H1 (cell line): ENCODE measurements around the gene SSBP3. TPM values are rescaled to one million over a fixed set of nuclear protein-coding genes. Genes with fewer than 3 reads are reported as not detected.

Experiments used
- CTCF ChIA-PET: fragments of 300-600 bp; sonication (Branson Sonifier 250); formaldehyde crosslinking; loops from one replicate; lab custom pipeline; 2021; ENCODE audit not compliant: partially characterized antibody; lab: Charles Lee
- POLR2A ChIA-PET: fragments of 300-600 bp; sonication (Branson Sonifier 250); formaldehyde crosslinking; loops from one replicate; lab custom pipeline; 2021; ENCODE audit warnings: inconsistent platforms; ENCODE audit not compliant: partially characterized antibody; lab: Charles Lee
- DNase-seq, 2 experiments: peaks; one replicate each; pipeline versions ENCODE4 v3.0.0 to v3.0.0-alpha.2; 2010 to 2022; ENCODE audit warnings: low spot score in 2 of 2, low read depth in 1 of 2, mixed read lengths in 1 of 2
- FAIRE-seq: peaks from 2 replicates; lab custom pipeline; 2011; peaks lifted over from hg19 to GRCh38; lab: Jason Lieb, UNC
- H2AFZ ChIP-seq: 2 replicates; pipeline ENCODE4 v1.8.1; 2012; ENCODE audit warnings: low read length, inconsistent platforms
- H2AK5ac ChIP-seq: 2 replicates; pipeline ENCODE4 v1.6.1; 2013; ENCODE audit warnings: low read depth, low read length
- H2BK120ac ChIP-seq: replicated peaks from 2 replicates; pipeline ENCODE3; 2013; ENCODE audit warnings: low read depth, low read length, inconsistent platforms
- H2BK12ac ChIP-seq: 2 replicates; pipeline ENCODE4 v1.6.1; 2013; ENCODE audit warnings: low read depth, low read length
- H2BK15ac ChIP-seq: 2 replicates; pipeline ENCODE4 v1.6.1; 2013; ENCODE audit warnings: low read length
- H2BK20ac ChIP-seq: 2 replicates; pipeline ENCODE4 v1.6.1; 2013; ENCODE audit warnings: low read length
- H2BK5ac ChIP-seq: 2 replicates; pipeline ENCODE4 v1.6.1; 2013; ENCODE audit warnings: low read depth, low read length
- H3K14ac ChIP-seq: 2 replicates; pipeline ENCODE4 v1.6.1; 2013; ENCODE audit warnings: inconsistent platforms; ENCODE audit not compliant: insufficient read length
- H3K18ac ChIP-seq: 2 replicates; pipeline ENCODE4 v1.6.1; 2013; ENCODE audit warnings: low read length; ENCODE audit errors: extremely low read depth
- H3K23ac ChIP-seq: 2 replicates; pipeline ENCODE4 v1.6.1; 2013; ENCODE audit warnings: inconsistent platforms; ENCODE audit not compliant: insufficient read length
- H3K23me2 ChIP-seq: 2 replicates; pipeline ENCODE4 v1.6.1; 2013; ENCODE audit warnings: low read depth, low read length
- H3K27ac ChIP-seq: 2 replicates; pipeline ENCODE4 v1.6.1; 2011; ENCODE audit warnings: low read depth, low read length, inconsistent platforms
- H3K27me3 ChIP-seq, 4 experiments: replicated peaks in 1 of 4; 1 replicate in 1 of 4; 2 replicates in 3 of 4; pipeline versions ENCODE4 v1.6.1 to v1.8.1; 2011 to 2013; ENCODE audit warnings: low read length in 3 of 4, mild to moderate bottlenecking in 3 of 4, inconsistent platforms in 2 of 4, mixed read lengths in 2 of 4, moderate library complexity in 1 of 4; ENCODE audit not compliant: control insufficient read depth in 3 of 4, insufficient read depth in 3 of 4; ENCODE audit errors: extremely low read depth in 1 of 4
- H3K36me3 ChIP-seq, 4 experiments: 2 replicates each; pipeline versions ENCODE4 v1.6.1 to v1.8.1; 2011 to 2013; ENCODE audit warnings: mild to moderate bottlenecking in 4 of 4, low read length in 3 of 4, moderate library complexity in 2 of 4, control low read depth in 1 of 4, inconsistent platforms in 1 of 4; ENCODE audit not compliant: insufficient read depth in 4 of 4, control insufficient read depth in 2 of 4
- H3K4ac ChIP-seq: replicated peaks from 2 replicates; pipeline ENCODE3; 2013; ENCODE audit warnings: low read length, low read depth, mixed read lengths, inconsistent platforms; ENCODE audit not compliant: insufficient read length
- H3K4me1 ChIP-seq, 4 experiments: replicated peaks in 1 of 4; 1 replicate in 1 of 4; 2 replicates in 3 of 4; pipeline versions ENCODE4 v1.6.1 to v1.8.1; 2011 to 2013; ENCODE audit warnings: low read length in 3 of 4, inconsistent platforms in 2 of 4, mixed read lengths in 1 of 4; ENCODE audit not compliant: insufficient read depth in 4 of 4, control insufficient read depth in 3 of 4
- H3K4me2 ChIP-seq, 2 experiments: 2 replicates each; pipeline versions ENCODE4 v1.6.1 to v1.8.1; 2011 to 2013; ENCODE audit warnings: low read depth in 2 of 2, low read length in 2 of 2, control low read depth in 1 of 2, inconsistent platforms in 1 of 2, mild to moderate bottlenecking in 1 of 2; ENCODE audit not compliant: insufficient read depth in 1 of 2
- H3K4me3 ChIP-seq, 4 experiments: fragments of 200-600, 300-600 bp in 1 of 4; sonication (generic), shearing (Covaris generic), sonication (Bioruptor Twin) in 1 of 4; 2 replicates each; pipeline versions ENCODE4 v1.5.1 to v1.8.1; 2011 to 2016; ENCODE audit warnings: low read length in 4 of 4, low read depth in 3 of 4, control low read depth in 2 of 4, inconsistent platforms in 2 of 4, mild to moderate bottlenecking in 2 of 4, mixed read lengths in 1 of 4, moderate library complexity in 1 of 4; ENCODE audit not compliant: insufficient read depth in 2 of 4; ENCODE audit errors: extremely low read depth in 1 of 4
- H3K56ac ChIP-seq: replicated peaks from 2 replicates; pipeline ENCODE3; 2013; ENCODE audit warnings: low read depth, mild to moderate bottlenecking, mixed read lengths, low read length, inconsistent platforms; ENCODE audit not compliant: insufficient read length
- H3K79me1 ChIP-seq: 2 replicates; pipeline ENCODE4 v1.6.1; 2013; ENCODE audit warnings: low read depth, low read length, control low read depth
- H3K79me2 ChIP-seq, 2 experiments: 2 replicates each; pipeline versions ENCODE4 v1.6.1 to v1.8.1; 2012 to 2013; ENCODE audit warnings: low read length in 2 of 2, mild to moderate bottlenecking in 2 of 2, inconsistent platforms in 1 of 2; ENCODE audit not compliant: insufficient read depth in 2 of 2, control insufficient read depth in 1 of 2
- H3K9ac ChIP-seq, 4 experiments: replicated peaks in 1 of 4; 1 replicate in 1 of 4; 2 replicates in 3 of 4; pipeline versions ENCODE4 v1.6.1 to v1.8.1; 2011 to 2013; ENCODE audit warnings: low read depth in 3 of 4, low read length in 3 of 4, control low read depth in 2 of 4, mild to moderate bottlenecking in 2 of 4, moderate library complexity in 2 of 4, inconsistent platforms in 1 of 4; ENCODE audit errors: extremely low read depth in 1 of 4
- H3K9me3 ChIP-seq, 2 experiments: 2 replicates each; pipeline versions ENCODE4 v1.6.1 to v1.8.1; 2012 to 2013; ENCODE audit warnings: mild to moderate bottlenecking in 2 of 2, moderate library complexity in 2 of 2, control low read depth in 1 of 2, inconsistent platforms in 1 of 2, low read depth in 1 of 2, low read length in 1 of 2, mixed read lengths in 1 of 2; ENCODE audit not compliant: insufficient read depth in 2 of 2
- H4K20me1 ChIP-seq, 2 experiments: replicated peaks in 1 of 2; 2 replicates each; pipeline versions ENCODE3 to v1.8.1; 2011 to 2013; ENCODE audit warnings: inconsistent platforms in 2 of 2, low read length in 2 of 2, mild to moderate bottlenecking in 1 of 2; ENCODE audit not compliant: insufficient read depth in 2 of 2, control insufficient read depth in 1 of 2
- H4K5ac ChIP-seq: 2 replicates; pipeline ENCODE4 v1.6.1; 2013; ENCODE audit warnings: low read length, low read depth, mixed read lengths, inconsistent platforms; ENCODE audit not compliant: insufficient read length
- H4K8ac ChIP-seq: 2 replicates; pipeline ENCODE4 v1.8.0; 2013; ENCODE audit warnings: mild to moderate bottlenecking, moderate library complexity, low read length, inconsistent platforms; ENCODE audit not compliant: insufficient read depth; ENCODE audit errors: extremely low read depth
- H4K91ac ChIP-seq: replicated peaks from 2 replicates; pipeline ENCODE3; 2013; ENCODE audit warnings: low read length, mixed read lengths, inconsistent platforms; ENCODE audit not compliant: insufficient read length
- ASH2L ChIP-seq: fragments of 200-600, 300-600 bp; sonication (generic); IDR thresholded peaks from one replicate; pipeline ENCODE4 v1.7.1; 2017; ENCODE audit warnings: low read length
- BACH1 ChIP-seq: IDR thresholded peaks from 2 replicates; pipeline ENCODE4 v1.6.1; 2012; ENCODE audit warnings: low read length, improper control_type of control experiment
- BRCA1 ChIP-seq: IDR thresholded peaks from 2 replicates; pipeline ENCODE4 v1.6.1; 2012; ENCODE audit warnings: low read depth, low read length, improper control_type of control experiment
- CTCF ChIP-seq, 3 experiments: IDR thresholded peaks; 1 replicate in 2 of 3; 2 replicates in 1 of 3; pipeline versions ENCODE4 v1.5.1 to v1.6.1; 2011; ENCODE audit warnings: low read length in 3 of 3, mild to moderate bottlenecking in 3 of 3, inconsistent platforms in 2 of 3, low read depth in 1 of 3, moderate library complexity in 1 of 3; ENCODE audit not compliant: insufficient read depth in 1 of 3; ENCODE audit errors: control extremely low read depth in 1 of 3
- EGR1 ChIP-seq: IDR thresholded peaks from 2 replicates; pipeline ENCODE4 v1.6.1; 2011; ENCODE audit warnings: low read depth, low read length, borderline replicate concordance
- NRF1 ChIP-seq: IDR thresholded peaks from 2 replicates; pipeline ENCODE4 v1.6.1; 2011; ENCODE audit warnings: mild to moderate bottlenecking, low read depth, low read length, improper control_type of control experiment
- POLR2A ChIP-seq, 2 experiments: IDR thresholded peaks; 1 replicate in 1 of 2; 2 replicates in 1 of 2; pipeline ENCODE4 v1.6.1; 2011; ENCODE audit warnings: low read depth in 2 of 2, low read length in 2 of 2, mild to moderate bottlenecking in 2 of 2; ENCODE audit errors: control extremely low read depth in 1 of 2
- RFX5 ChIP-seq: IDR thresholded peaks from 2 replicates; pipeline ENCODE4 v1.6.1; 2011; ENCODE audit warnings: low read depth, low read length, improper control_type of control experiment, borderline replicate concordance
- TAF7 ChIP-seq: optimal IDR thresholded peaks from 2 replicates; pipeline ENCODE3; 2011; ENCODE audit warnings: low read depth, mild to moderate bottlenecking, inconsistent platforms, low read length, moderate library complexity, borderline replicate concordance
- WGBS, 2 experiments: shearing (Covaris generic) in 1 of 2; methylation state at CpG; one replicate each; pipeline versions ENCODE4 v1.1.6 to v1.1.7; 2013 to 2015; ENCODE audit warnings: low lambda C conversion rate in 2 of 2, mixed read lengths in 2 of 2, inconsistent platforms in 1 of 2, low coverage in 1 of 2, missing lambda C conversion rate in 1 of 2; ENCODE audit not compliant: insufficient replicate concordance in 2 of 2, insufficient coverage in 1 of 2, insufficient read length in 1 of 2; ENCODE audit errors: extremely low coverage in 1 of 2, missing lambda C conversion rate in 1 of 2; 5-methylcytosine and 5-hydroxymethylcytosine counted together
- polyA plus RNA-seq, 7 experiments: library from polyadenylated mRNA; depleted of rRNA in 3 of 7; stranded (reverse) in 5 of 7; unstranded in 2 of 7; fragments of >200 nt in 5 of 7; fragments of 200-250 nt in 2 of 7; gene quantifications; 1 replicate in 5 of 7; 2 replicates in 1 of 7; 4 replicates in 1 of 7; pipeline versions ENCODE4 v1.2.1 to v1.2.3, GENCODE V29; 2011 to 2013; ENCODE audit warnings: missing spikeins in 2 of 7, mixed read lengths in 2 of 7
- total RNA-seq: library from RNA; stranded (reverse); fragmentation: NEBNext Ultra II Directional; extraction: Animal tissue kit (Norgen Biotek cat#: 25700); gene quantifications from 2 replicates; pipeline ENCODE4 v1.2.1, GENCODE V29; 2021
- TF ChIP-seq, protein P1 (sequence below): IDR thresholded peaks from 2 replicates; pipeline ENCODE4 v1.6.1; 2012; ENCODE audit warnings: low read length, inconsistent platforms

Gene SSBP3
- total and polyA plus RNA-seq, 2 of the 8 experiments (the other 6 are each of a cell fraction or from before 2014, with no cell fraction given) = 99.7 to 133 TPM

DNA sequence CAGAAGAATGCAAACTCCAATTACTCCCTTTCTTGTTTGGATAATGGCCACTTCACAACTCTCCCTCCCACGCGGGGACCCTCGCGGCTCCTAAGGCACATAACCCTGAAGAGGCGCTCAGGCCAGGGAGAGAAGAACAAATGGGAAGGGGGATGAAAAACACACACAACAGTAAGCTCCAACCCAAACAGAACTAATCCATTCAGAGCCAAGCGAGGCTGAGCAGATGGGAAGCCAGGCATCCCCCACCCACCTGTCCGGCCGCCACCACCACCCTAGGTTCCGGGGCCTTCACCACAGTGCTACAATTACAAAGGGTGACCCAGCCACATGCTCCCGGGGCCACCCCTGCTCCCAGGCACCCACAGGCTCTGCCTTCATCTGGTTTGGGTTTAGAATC, 104.7 kb downstream of the SSBP3 start:
- no peak overlapping the region for H2BK20ac ChIP-seq
- no peak overlapping the region; the same call in 1 of the 2 replicates for H3K18ac ChIP-seq
- no peak overlapping the region for H2AFZ ChIP-seq
- no peak overlapping the region for H3K56ac ChIP-seq
- H2BK120ac ChIP-seq = no peak overlapping the region
- no peak for FAIRE-seq
- H3K27ac ChIP-seq = no peak overlapping the region
- peaks cover 61% of the 10 kb centered on the region for H3K79me1 ChIP-seq
- peak overlapping the region; percentile 31; the same call in 1 of the 2 replicates for H2BK5ac ChIP-seq
- no peaks in the 10 kb centered on the region for H3K23me2 ChIP-seq
- H2BK15ac ChIP-seq = no peak overlapping the region
- no peak overlapping the region for H3K4me2 ChIP-seq
- no peaks in the 10 kb centered on the region for H3K27me3 ChIP-seq
- no peak overlapping the region for H3K4me3 ChIP-seq
- peak overlapping the region; percentile 28; the same call in 1 of the 2 replicates for H2AK5ac ChIP-seq
- H3K79me2 ChIP-seq = peaks cover 13 to 99% of the 10 kb centered on the region in 2 experiments
- H3K23ac ChIP-seq = no peak overlapping the region
- no peaks in the 10 kb centered on the region for H3K9me3 ChIP-seq
- no peak overlapping the region for H3K9ac ChIP-seq
- no peak overlapping the region for H3K4ac ChIP-seq
- peaks cover 20 to 47% of the 10 kb centered on the region in 2 experiments for H4K20me1 ChIP-seq
- WGBS, 2 experiments = 92% methylated on average over 4 of the region's 10 CpGs; no CpG with 5 or more reads in 1 of the 2 experiments
- H3K14ac ChIP-seq = no peak overlapping the region
- H4K8ac ChIP-seq = no peak overlapping the region
- no peak overlapping the region for H4K91ac ChIP-seq
- H3K36me3 ChIP-seq = no peaks in the 10 kb centered on the region
- POLR2A ChIA-PET = interaction anchor here (0.6 to 4.8 kb wide), 2 partner anchors 8 to 115 kb away, joined by 3 to 24 read pairs; no protein-coding TSS in a partner anchor
- CTCF ChIA-PET = interaction anchor here (0.7 to 7.6 kb wide), 6 partner anchors 10 to 59 kb away, joined by 3 to 63 read pairs (median 4); no protein-coding TSS in a partner anchor
- DNase-seq = no peak
- H3K4me1 ChIP-seq = peaks cover 10 to 37% (median 19%) of the 10 kb centered on the region in 4 experiments
- no peak overlapping the region for H4K5ac ChIP-seq
- no peak overlapping the region for H2BK12ac ChIP-seq
- TF ChIP-seq BRCA1 = no peak
- TF ChIP-seq, protein P1, sequence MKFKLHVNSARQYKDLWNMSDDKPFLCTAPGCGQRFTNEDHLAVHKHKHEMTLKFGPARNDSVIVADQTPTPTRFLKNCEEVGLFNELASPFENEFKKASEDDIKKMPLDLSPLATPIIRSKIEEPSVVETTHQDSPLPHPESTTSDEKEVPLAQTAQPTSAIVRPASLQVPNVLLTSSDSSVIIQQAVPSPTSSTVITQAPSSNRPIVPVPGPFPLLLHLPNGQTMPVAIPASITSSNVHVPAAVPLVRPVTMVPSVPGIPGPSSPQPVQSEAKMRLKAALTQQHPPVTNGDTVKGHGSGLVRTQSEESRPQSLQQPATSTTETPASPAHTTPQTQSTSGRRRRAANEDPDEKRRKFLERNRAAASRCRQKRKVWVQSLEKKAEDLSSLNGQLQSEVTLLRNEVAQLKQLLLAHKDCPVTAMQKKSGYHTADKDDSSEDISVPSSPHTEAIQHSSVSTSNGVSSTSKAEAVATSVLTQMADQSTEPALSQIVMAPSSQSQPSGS = no peak
- TF ChIP-seq EGR1 = no peak
- no peak for TF ChIP-seq ASH2L
- TF ChIP-seq BACH1 = no peak
- TF ChIP-seq CTCF (IDR thresholded peaks at IDR 0.05; ENCODE audit: control extremely low read depth in 1 of 3, insufficient read depth in 1 of 3, low read depth in 1 of 3, low read length in 3 of 3) = no peak
- TF ChIP-seq NRF1 = no peak
- TF ChIP-seq TAF7 = no peak
- TF ChIP-seq POLR2A (IDR thresholded peaks at IDR 0.05; ENCODE audit: control extremely low read depth in 1 of 2, low read depth in 2 of 2, low read length in 2 of 2) = no peak
- no peak for TF ChIP-seq RFX5
